HFFc6 (cell line): ENCODE data around the gene ARHGAP15. TPM values are rescaled to one million over a fixed set of nuclear protein-coding genes. Genes with fewer than 3 reads are reported as not detected.

Source experiments
- DNase-seq: peaks from one replicate; pipeline ENCODE4 v3.0.0-alpha.2; 2018
- H3K27ac Mint-ChIP-seq: 2 replicates; pipeline ENCODE4 v1.8.0; 2020; ENCODE audit warnings: mild to moderate bottlenecking, mixed read lengths
- H3K27me3 Mint-ChIP-seq: 2 replicates; pipeline ENCODE4 v1.8.0; 2021; ENCODE audit warnings: mild to moderate bottlenecking, moderate library complexity, mixed read lengths; ENCODE audit not compliant: insufficient read depth
- H3K36me3 Mint-ChIP-seq: 2 replicates; pipeline ENCODE4 v1.8.0; 2021; ENCODE audit warnings: low read depth, mixed read lengths
- H3K4me1 Mint-ChIP-seq: 2 replicates; pipeline ENCODE4 v1.8.0; 2020; ENCODE audit warnings: low read depth, mixed read lengths
- H3K4me3 Mint-ChIP-seq: 2 replicates; pipeline ENCODE4 v1.8.0; 2020; ENCODE audit warnings: mild to moderate bottlenecking, moderate library complexity, mixed read lengths
- H3K9me3 Mint-ChIP-seq: 2 replicates; pipeline ENCODE4 v1.8.0; 2020; ENCODE audit warnings: mild to moderate bottlenecking, mixed read lengths
- total RNA-seq, 6 experiments: library from RNA; stranded (reverse); fragmentation: NEBNext Ultra II Directional; extraction: Animal tissue kit (Norgen Biotek cat#: 25700); gene quantifications; 2 replicates in 1 of 6; 3 replicates in 5 of 6; pipeline ENCODE4 v1.2.3, GENCODE V29; 2021
- TF ChIP-seq, protein P1 (sequence below): fragments of 200-600 bp; sonication (generic); IDR thresholded peaks from 2 replicates; pipeline ENCODE4 v1.5.0; 2021; ENCODE audit warnings: antibody characterized with exemption, mild to moderate bottlenecking

ARHGAP15 gene
- total RNA-seq, 6 experiments from 2014 or later, result not detected

DNA sequence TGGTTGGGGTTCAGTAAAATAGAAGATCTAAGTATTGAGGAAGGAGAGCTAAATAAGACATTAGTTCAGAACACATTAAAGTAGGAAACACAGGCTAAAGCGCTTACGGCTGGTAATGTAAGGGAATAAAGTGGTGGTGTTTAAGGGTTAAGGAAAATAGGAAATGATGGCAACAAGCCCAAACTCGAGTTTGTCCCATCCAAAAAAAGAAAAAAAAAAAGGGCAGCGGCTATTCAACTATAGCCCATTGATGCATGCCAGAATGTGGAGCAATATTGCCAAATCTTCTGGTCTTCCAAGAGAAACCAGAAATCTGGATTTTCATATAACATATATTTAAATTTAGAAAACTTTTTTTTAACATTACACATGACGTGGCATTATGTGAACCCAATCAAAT, 161.0 kb downstream of the ARHGAP15 start:
- Mint-ChIP-seq H3K9me3 (no peaks in the 10 kb centered on the region), H3K27me3 (no peaks in the 10 kb centered on the region; the same call in 1 of the 2 replicates), H3K27ac (no peak overlapping the region), H3K4me3 (no peak overlapping the region), H3K36me3 (no peaks in the 10 kb centered on the region), H3K4me1 (no peaks in the 10 kb centered on the region)
- TF ChIP-seq, protein P1, sequence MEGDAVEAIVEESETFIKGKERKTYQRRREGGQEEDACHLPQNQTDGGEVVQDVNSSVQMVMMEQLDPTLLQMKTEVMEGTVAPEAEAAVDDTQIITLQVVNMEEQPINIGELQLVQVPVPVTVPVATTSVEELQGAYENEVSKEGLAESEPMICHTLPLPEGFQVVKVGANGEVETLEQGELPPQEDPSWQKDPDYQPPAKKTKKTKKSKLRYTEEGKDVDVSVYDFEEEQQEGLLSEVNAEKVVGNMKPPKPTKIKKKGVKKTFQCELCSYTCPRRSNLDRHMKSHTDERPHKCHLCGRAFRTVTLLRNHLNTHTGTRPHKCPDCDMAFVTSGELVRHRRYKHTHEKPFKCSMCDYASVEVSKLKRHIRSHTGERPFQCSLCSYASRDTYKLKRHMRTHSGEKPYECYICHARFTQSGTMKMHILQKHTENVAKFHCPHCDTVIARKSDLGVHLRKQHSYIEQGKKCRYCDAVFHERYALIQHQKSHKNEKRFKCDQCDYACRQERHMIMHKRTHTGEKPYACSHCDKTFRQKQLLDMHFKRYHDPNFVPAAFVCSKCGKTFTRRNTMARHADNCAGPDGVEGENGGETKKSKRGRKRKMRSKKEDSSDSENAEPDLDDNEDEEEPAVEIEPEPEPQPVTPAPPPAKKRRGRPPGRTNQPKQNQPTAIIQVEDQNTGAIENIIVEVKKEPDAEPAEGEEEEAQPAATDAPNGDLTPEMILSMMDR, result no peak
- no peak for DNase-seq

DNA sequence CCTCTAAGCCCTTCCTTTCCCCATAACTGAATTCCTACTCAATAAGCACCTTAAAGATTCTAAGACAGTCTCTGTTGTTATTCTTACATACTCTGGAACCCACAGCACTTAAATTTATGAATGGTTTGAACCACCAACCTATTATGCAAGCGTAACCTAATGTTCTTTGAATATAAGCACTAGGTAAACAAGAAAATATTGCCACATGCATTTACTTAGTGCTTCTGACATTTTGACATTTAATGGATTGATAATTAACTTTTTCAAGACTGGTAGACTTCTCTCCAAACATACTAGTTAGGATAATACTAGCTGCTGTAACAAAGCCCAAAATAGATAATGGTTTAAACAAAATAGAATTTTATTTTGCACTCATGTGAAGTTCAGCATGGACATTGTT, 164.8 kb downstream of the ARHGAP15 start:
- no peak for DNase-seq
- H3K9me3 Mint-ChIP-seq, result no peaks in the 10 kb centered on the region
- no peak overlapping the region for H3K4me3 Mint-ChIP-seq
- TF ChIP-seq, protein P1, result no peak
- no peak overlapping the region for H3K27ac Mint-ChIP-seq
- H3K27me3 Mint-ChIP-seq, result no peaks in the 10 kb centered on the region; the same call in 1 of the 2 replicates
- no peaks in the 10 kb centered on the region for H3K4me1 Mint-ChIP-seq
- H3K36me3 Mint-ChIP-seq, result no peaks in the 10 kb centered on the region

GRCh38 chr2:143296089-143296488, 166.9 kb downstream of the ARHGAP15 start:
- Mint-ChIP-seq H3K4me3 (no peak overlapping the region), H3K4me1 (no peaks in the 10 kb centered on the region), H3K27me3 (no peaks in the 10 kb centered on the region; the same call in 1 of the 2 replicates), H3K27ac (no peak overlapping the region), H3K9me3 (no peaks in the 10 kb centered on the region), H3K36me3 (no peaks in the 10 kb centered on the region)
- TF ChIP-seq, protein P1, result no peak
- no peak for DNase-seq

DNA sequence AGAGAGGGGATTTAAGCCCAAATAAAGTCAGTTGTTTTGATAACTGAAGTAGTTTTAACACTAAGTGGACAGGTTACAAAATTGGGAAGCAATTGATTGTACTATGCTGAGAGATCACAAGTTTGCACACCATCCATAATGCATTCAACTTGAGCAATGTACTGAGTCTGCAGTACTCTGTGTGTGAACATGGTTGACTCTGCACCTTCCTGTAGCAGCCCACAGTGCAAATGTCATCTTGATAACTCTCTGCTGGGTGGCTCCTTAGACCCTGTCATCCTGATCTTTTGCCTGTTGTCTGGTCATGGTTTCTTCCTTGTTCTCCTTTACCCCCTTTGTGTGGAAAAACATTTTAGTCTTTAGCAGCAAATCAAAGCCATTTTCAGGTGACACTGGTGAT, 168.0 kb downstream of the ARHGAP15 start:
- H3K27me3 Mint-ChIP-seq, result no peaks in the 10 kb centered on the region; the same call in 1 of the 2 replicates
- no peaks in the 10 kb centered on the region for H3K36me3 Mint-ChIP-seq
- no peak overlapping the region for H3K27ac Mint-ChIP-seq
- H3K4me3 Mint-ChIP-seq, result no peak overlapping the region
- DNase-seq, result no peak
- H3K9me3 Mint-ChIP-seq, result no peaks in the 10 kb centered on the region
- TF ChIP-seq, protein P1, result no peak
- H3K4me1 Mint-ChIP-seq, result no peaks in the 10 kb centered on the region

DNA sequence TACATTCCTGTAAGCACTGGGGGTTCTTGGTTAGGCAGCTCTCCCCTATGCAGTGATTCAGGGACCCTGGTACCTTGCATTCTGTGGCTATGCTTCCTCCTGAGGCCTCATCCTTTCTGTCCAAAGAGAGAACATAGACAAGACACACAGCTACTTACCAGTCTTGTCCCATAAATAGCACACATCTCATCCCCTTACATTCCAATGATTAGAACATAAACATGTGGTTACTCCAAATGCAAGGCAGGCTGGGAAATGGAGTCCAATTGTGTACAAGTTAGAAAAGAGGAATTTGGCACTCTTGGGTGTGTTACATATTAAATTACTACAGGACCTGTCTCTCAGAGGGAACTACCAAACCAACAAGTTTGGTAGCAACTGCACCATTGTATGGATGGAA, 171.3 kb downstream of the ARHGAP15 start:
- Mint-ChIP-seq H3K9me3 (no peaks in the 10 kb centered on the region), H3K27ac (no peak overlapping the region), H3K4me1 (no peaks in the 10 kb centered on the region), H3K36me3 (no peaks in the 10 kb centered on the region), H3K27me3 (no peaks in the 10 kb centered on the region), H3K4me3 (no peak overlapping the region)
- TF ChIP-seq, protein P1, result no peak
- DNase-seq, result no peak

DNA sequence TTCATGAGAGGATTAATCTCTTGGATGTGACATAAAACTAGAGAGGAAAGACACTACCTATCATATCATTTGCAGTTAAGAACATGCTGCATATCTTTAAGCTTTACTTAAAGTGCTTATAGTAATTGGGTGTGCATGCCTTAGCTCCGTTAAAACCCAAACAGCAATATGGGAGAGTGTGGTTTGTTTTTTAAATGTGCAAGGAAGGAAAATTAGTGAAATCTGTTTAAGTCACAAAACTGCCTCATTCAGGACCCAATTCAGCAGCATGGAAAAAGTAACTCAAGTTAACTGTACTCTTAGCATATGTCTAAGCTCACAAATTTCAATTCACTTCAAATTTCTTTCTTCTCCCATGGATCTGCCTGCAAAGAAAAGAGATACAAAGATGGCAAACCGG, 182.2 kb downstream of the ARHGAP15 start:
- no peaks in the 10 kb centered on the region for H3K4me1 Mint-ChIP-seq
- no peak overlapping the region for H3K27ac Mint-ChIP-seq
- H3K27me3 Mint-ChIP-seq, result no peaks in the 10 kb centered on the region; the same call in 1 of the 2 replicates
- H3K36me3 Mint-ChIP-seq, result no peaks in the 10 kb centered on the region
- no peak overlapping the region for H3K4me3 Mint-ChIP-seq
- TF ChIP-seq, protein P1, result no peak
- no peaks in the 10 kb centered on the region for H3K9me3 Mint-ChIP-seq
- no peak for DNase-seq
